PC-9 (cell line): ENCODE data around the gene BRIP1. TPM values are rescaled to one million over a fixed set of nuclear protein-coding genes. Genes with fewer than 3 reads are reported as not detected.

Experiments
- BruUV-seq: library from RNA; stranded (reverse); fragments of 400-500 nt; replicated peaks from 2 replicates; lab custom pipeline; 2021; lab: Mats Ljungman, UMichigan
- CTCF ChIA-PET: fragments of 300-600 bp; sonication (Branson Sonifier 250); formaldehyde crosslinking; loops from one replicate; lab custom pipeline; 2022; ENCODE audit warnings: antibody characterized with exemption; lab: Charles Lee
- POLR2A ChIA-PET: fragments of 300-600 bp; sonication (Branson Sonifier 250); formaldehyde crosslinking; loops from one replicate; lab custom pipeline; 2022; ENCODE audit warnings: antibody characterized with exemption; ENCODE audit not compliant: unreplicated experiment; lab: Charles Lee
- DNase-seq, 2 experiments: peaks; one replicate each; pipeline versions ENCODE4 v3.0.0 to v3.0.0-alpha.2; 2015 to 2022; ENCODE audit warnings: mixed read lengths in 1 of 2
- H2AFZ ChIP-seq: fragments of 200-600 bp; sonication (generic); 2 replicates; pipeline ENCODE4 v1.8.1; 2017; ENCODE audit warnings: antibody characterized with exemption
- H3F3A ChIP-seq: fragments of 200-600 bp; sonication (generic); 2 replicates; pipeline ENCODE4 v1.8.1; 2017; ENCODE audit warnings: antibody characterized with exemption, mild to moderate bottlenecking, low read depth; ENCODE audit not compliant: insufficient read depth
- H3K27ac ChIP-seq: fragments of 200-600 bp; sonication (generic); 2 replicates; pipeline ENCODE4 v1.6.1; 2016; ENCODE audit warnings: mixed run types
- H3K27me3 ChIP-seq: fragments of 200-600 bp; sonication (generic); 2 replicates; pipeline ENCODE4 v1.6.1; 2016; ENCODE audit warnings: low read depth, mixed run types; ENCODE audit not compliant: insufficient read depth
- H3K36me3 ChIP-seq: fragments of 200-600 bp; sonication (generic); 2 replicates; pipeline ENCODE4 v1.6.1; 2016; ENCODE audit warnings: low read depth, mixed run types
- H3K4me1 ChIP-seq: fragments of 200-600 bp; sonication (generic); replicated peaks from 2 replicates; pipeline ENCODE4 v1.6.1; 2016; ENCODE audit warnings: mixed run types; ENCODE audit not compliant: insufficient read depth
- H3K4me2 ChIP-seq: fragments of 200-600 bp; sonication (generic); 2 replicates; pipeline ENCODE4 v1.6.1; 2017; ENCODE audit warnings: mixed run types
- H3K4me3 ChIP-seq: fragments of 200-600 bp; sonication (generic); 2 replicates; pipeline ENCODE4 v1.6.1; 2016; ENCODE audit warnings: mixed run types
- H3K79me2 ChIP-seq: fragments of 200-600 bp; sonication (generic); 2 replicates; pipeline ENCODE4 v1.6.1; 2017; ENCODE audit warnings: low read depth, mixed run types
- H3K9me2 ChIP-seq: fragments of 200-600 bp; sonication (generic); 2 replicates; pipeline ENCODE4 v1.8.1; 2017; ENCODE audit warnings: mild to moderate bottlenecking; ENCODE audit not compliant: insufficient read depth
- H3K9me3 ChIP-seq: fragments of 200-600 bp; sonication (generic); 2 replicates; pipeline ENCODE4 v1.8.1; 2016; ENCODE audit warnings: low read depth; ENCODE audit not compliant: insufficient read depth
- H4K20me1 ChIP-seq: fragments of 200-600 bp; sonication (generic); 2 replicates; pipeline ENCODE4 v1.8.1; 2017; ENCODE audit not compliant: insufficient read depth
- EZH2 ChIP-seq: fragments of 200-600 bp; sonication (generic); IDR thresholded peaks from 2 replicates; pipeline ENCODE4 v1.8.0; 2017; ENCODE audit warnings: antibody characterized with exemption, low read depth
- intact Hi-C: fragments of 100-400 bp; cut with micrococcal nuclease; formaldehyde crosslinking; loops from one replicate; pipeline ENCODE4 v1.10.0; 2022; ENCODE audit not compliant: unreplicated experiment
- total RNA-seq: library from RNA; stranded (reverse); gene quantifications from 2 replicates; pipeline ENCODE4 v1.2.3, GENCODE V29; 2021
- TF ChIP-seq, protein P1 (sequence below): fragments of 200-600 bp; sonication (generic); conservative IDR thresholded peaks from 2 replicates; pipeline ENCODE4 v1.6.1; 2017; ENCODE audit warnings: mixed run types, antibody characterized with exemption, mild to moderate bottlenecking, moderate library complexity

Gene BRIP1
- total RNA-seq, 1 experiment from 2014 or later = 16.0 TPM

GRCh38 chr17:61662741-61663140, 200.6 kb downstream of the BRIP1 start:
- H3K9me3 ChIP-seq = no peaks in the 10 kb centered on the region
- no peaks in the 10 kb centered on the region for H3K27me3 ChIP-seq
- DNase-seq = no peak
- no peaks in the 10 kb centered on the region for H3K4me1 ChIP-seq
- no peaks in the 10 kb centered on the region for H3K79me2 ChIP-seq
- POLR2A ChIA-PET = no interaction called here
- no peak overlapping the region for H3K4me2 ChIP-seq
- intact Hi-C loops = no loop called here
- H3K27ac ChIP-seq = no peak overlapping the region
- TF ChIP-seq, protein P1, sequence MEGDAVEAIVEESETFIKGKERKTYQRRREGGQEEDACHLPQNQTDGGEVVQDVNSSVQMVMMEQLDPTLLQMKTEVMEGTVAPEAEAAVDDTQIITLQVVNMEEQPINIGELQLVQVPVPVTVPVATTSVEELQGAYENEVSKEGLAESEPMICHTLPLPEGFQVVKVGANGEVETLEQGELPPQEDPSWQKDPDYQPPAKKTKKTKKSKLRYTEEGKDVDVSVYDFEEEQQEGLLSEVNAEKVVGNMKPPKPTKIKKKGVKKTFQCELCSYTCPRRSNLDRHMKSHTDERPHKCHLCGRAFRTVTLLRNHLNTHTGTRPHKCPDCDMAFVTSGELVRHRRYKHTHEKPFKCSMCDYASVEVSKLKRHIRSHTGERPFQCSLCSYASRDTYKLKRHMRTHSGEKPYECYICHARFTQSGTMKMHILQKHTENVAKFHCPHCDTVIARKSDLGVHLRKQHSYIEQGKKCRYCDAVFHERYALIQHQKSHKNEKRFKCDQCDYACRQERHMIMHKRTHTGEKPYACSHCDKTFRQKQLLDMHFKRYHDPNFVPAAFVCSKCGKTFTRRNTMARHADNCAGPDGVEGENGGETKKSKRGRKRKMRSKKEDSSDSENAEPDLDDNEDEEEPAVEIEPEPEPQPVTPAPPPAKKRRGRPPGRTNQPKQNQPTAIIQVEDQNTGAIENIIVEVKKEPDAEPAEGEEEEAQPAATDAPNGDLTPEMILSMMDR = no peak
- no peak for TF ChIP-seq EZH2
- no peaks in the 10 kb centered on the region for H3K9me2 ChIP-seq
- H4K20me1 ChIP-seq = no peaks in the 10 kb centered on the region
- no peak overlapping the region for H3K4me3 ChIP-seq
- no peaks in the 10 kb centered on the region for H3F3A ChIP-seq
- H3K36me3 ChIP-seq = no peaks in the 10 kb centered on the region
- CTCF ChIA-PET = no interaction called here
- H2AFZ ChIP-seq = no peak overlapping the region
- BruUV-seq = no TSS peak

DNA sequence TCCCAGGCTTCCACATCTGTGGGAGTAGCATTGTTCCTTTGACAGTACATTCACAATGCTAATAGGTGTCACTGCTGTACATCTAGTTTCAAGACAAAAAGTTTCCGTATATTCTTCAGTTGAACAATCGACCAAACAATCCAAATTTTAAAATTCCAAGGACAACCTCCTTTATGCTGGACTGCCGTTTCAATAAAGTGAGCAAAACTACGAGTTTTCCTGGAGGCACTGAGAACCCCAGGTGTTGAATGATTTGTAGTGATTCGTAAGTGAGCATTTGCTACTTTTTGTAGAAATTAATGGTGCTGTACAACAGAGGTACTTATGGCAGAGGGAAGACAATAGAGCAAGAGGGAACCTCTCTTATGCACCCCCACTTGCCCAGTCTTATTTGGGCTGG, 201.1 kb downstream of the BRIP1 start:
- no peak overlapping the region for H2AFZ ChIP-seq
- no peak overlapping the region for H3K27ac ChIP-seq
- H4K20me1 ChIP-seq = no peaks in the 10 kb centered on the region
- intact Hi-C loops = no loop called here
- H3K4me1 ChIP-seq = no peaks in the 10 kb centered on the region
- no peaks in the 10 kb centered on the region for H3K27me3 ChIP-seq
- no peaks in the 10 kb centered on the region for H3K9me2 ChIP-seq
- no peaks in the 10 kb centered on the region for H3K79me2 ChIP-seq
- POLR2A ChIA-PET = no interaction called here
- no peak overlapping the region for H3K4me2 ChIP-seq
- H3K36me3 ChIP-seq = no peaks in the 10 kb centered on the region
- DNase-seq = no peak
- no peaks in the 10 kb centered on the region for H3K9me3 ChIP-seq
- no peaks in the 10 kb centered on the region for H3F3A ChIP-seq
- CTCF ChIA-PET = no interaction called here
- no TSS peak for BruUV-seq
- TF ChIP-seq, protein P1 = no peak
- TF ChIP-seq EZH2 = no peak
- no peak overlapping the region for H3K4me3 ChIP-seq

DNA sequence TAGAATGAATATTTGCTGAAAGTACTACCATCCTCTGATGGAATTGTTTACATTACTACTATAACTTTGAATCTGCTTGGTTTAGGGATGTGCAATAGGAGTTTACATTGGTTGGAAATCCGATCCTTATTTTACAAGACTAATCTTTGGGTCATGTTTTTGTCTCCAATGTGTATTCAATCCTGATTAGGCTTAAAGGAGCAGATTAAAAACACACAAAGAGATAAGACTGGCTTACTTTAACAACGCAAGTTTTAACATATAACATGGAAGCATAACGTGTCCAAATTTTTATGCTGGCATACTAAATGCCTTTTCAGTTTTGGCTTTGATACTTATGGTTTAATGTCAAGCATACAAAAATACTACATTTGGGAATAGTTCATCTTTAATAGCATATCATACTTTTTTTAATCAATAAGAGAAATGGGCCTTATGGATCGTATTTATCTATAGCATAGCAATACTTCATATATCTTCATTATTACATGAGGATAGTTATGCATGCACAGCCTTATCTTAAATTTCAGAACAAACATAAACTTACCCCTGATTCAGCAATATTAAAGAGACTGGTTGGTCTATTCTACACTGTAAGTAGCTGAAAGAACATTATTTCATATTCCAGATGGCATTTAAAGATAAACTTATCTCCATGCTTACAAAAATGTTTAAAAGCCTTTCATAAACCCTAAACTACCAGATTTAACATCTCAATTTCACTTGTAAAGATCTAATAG, 202.4 kb downstream of the BRIP1 start:
- Histone ChIP-seq H2AFZ (no peak overlapping the region), H4K20me1 (no peaks in the 10 kb centered on the region), H3K4me2 (no peak overlapping the region), H3K9me3 (no peaks in the 10 kb centered on the region), H3K27me3 (no peaks in the 10 kb centered on the region), H3K27ac (no peak overlapping the region), H3K4me3 (no peak overlapping the region), H3K79me2 (no peaks in the 10 kb centered on the region), H3K4me1 (no peaks in the 10 kb centered on the region), H3K9me2 (no peaks in the 10 kb centered on the region), H3K36me3 (no peaks in the 10 kb centered on the region), H3F3A (no peaks in the 10 kb centered on the region)
- intact Hi-C loops = no loop called here
- DNase-seq = no peak
- POLR2A ChIA-PET = no interaction called here
- CTCF ChIA-PET = no interaction called here
- no peak for TF ChIP-seq EZH2
- TF ChIP-seq, protein P1 = no peak
- no TSS peak for BruUV-seq
